ENCODE measurements around the gene TGM2. TPM values are rescaled to one million over a fixed set of nuclear protein-coding genes. Genes with fewer than 3 reads are reported as not detected.

The TGM2 gene
- total and polyA plus RNA-seq, 2 donors (not counting 1 experiment from before 2014, with no cell fraction given): 2.4 to 60.8 TPM

DNA sequence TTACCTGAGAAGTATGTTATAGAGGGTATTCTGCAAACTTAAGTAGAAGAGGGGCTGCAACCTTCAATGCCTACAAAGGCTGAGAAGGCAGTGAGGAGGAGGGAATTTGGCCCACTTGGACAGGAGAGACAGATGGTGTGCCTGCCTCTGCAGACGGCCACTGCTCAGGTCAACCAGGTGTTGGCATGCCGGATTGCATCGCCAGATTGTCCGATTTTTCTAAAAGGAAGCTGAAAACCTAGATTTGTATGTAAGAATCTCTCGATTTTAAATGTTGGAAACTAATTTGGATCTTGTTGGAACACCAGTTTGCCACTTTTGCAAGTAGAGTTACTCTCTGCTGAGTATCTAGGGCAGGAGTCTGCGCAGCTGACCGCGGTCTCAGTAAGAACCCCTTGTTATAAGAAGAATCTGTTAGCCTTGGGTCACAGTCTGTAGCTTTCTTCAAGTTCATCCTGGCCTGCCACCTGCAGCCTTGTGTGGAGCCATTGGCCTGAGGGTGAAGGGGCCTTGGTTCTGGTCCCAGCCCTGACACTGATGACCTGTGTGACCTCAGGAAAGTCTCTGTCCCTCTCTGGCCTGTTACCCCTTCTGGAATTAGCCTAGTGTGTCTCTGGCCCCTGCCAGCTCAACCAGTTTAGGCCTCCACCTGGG lies 54.4 kb downstream of the TGM2 start:
- WGBS (ENCODE audit: insufficient coverage): 98% methylated on average over 7 of the region's 8 CpGs
- Mint-ChIP-seq H3K27me3 (no peaks in the 10 kb centered on the region), H3K27ac (no peak overlapping the region), H3K4me1 (peaks cover 3% of the 10 kb centered on the region), H3K9me3 (ENCODE audit: insufficient read depth) (no peaks in the 10 kb centered on the region), H3K4me3 (no peak overlapping the region)
- ATAC-seq (ENCODE audit: low read depth): no peak
- Histone ChIP-seq H3K79me2 (ENCODE audit: control insufficient read depth, insufficient read depth, low read length) (no peaks in the 10 kb centered on the region), H3K9me3 (ENCODE audit: control extremely low read depth in 1 of 3, control insufficient read depth in 2 of 3, insufficient read depth in 1 of 3, low read length in 2 of 3) (no peaks in the 10 kb centered on the region), H3K36me3 (replicated peaks in 1 of 2; ENCODE audit: control extremely low read depth in 1 of 2, control insufficient read depth in 1 of 2, extremely low read depth in 1 of 2, insufficient read depth in 2 of 2, low read length in 1 of 2) (no peaks in the 10 kb centered on the region), H3K4me2 (replicated peaks; ENCODE audit: low read depth, low read length, poor library complexity, severe bottlenecking) (no peak overlapping the region), H3K27ac (ENCODE audit: low read length in 2 of 2) (no peak overlapping the region), H3K4me3 (ENCODE audit: control extremely low read depth in 1 of 5, extremely low read depth in 1 of 5, insufficient read depth in 1 of 5, low read depth in 2 of 5, low read length in 4 of 5) (no peak overlapping the region), H3K9ac (ENCODE audit: low read length) (no peak overlapping the region), H4K20me1 (ENCODE audit: control insufficient read depth, insufficient read depth, low read length, poor library complexity, severe bottlenecking) (no peaks in the 10 kb centered on the region), H3K4me1 (ENCODE audit: control insufficient read depth in 2 of 2, insufficient read depth in 2 of 2, low read length in 2 of 2) (peaks cover 0 to 3% of the 10 kb centered on the region in 2 donors), H2AFZ (ENCODE audit: insufficient read depth, low read depth, low read length, poor library complexity, severe bottlenecking) (no peak overlapping the region), H3K27me3 (replicated peaks in 1 of 4; ENCODE audit: control extremely low read depth in 1 of 4, control insufficient read depth in 3 of 4, insufficient read depth in 4 of 4, low read length in 3 of 4) (no peaks in the 10 kb centered on the region)
- TF ChIP-seq, protein P1, sequence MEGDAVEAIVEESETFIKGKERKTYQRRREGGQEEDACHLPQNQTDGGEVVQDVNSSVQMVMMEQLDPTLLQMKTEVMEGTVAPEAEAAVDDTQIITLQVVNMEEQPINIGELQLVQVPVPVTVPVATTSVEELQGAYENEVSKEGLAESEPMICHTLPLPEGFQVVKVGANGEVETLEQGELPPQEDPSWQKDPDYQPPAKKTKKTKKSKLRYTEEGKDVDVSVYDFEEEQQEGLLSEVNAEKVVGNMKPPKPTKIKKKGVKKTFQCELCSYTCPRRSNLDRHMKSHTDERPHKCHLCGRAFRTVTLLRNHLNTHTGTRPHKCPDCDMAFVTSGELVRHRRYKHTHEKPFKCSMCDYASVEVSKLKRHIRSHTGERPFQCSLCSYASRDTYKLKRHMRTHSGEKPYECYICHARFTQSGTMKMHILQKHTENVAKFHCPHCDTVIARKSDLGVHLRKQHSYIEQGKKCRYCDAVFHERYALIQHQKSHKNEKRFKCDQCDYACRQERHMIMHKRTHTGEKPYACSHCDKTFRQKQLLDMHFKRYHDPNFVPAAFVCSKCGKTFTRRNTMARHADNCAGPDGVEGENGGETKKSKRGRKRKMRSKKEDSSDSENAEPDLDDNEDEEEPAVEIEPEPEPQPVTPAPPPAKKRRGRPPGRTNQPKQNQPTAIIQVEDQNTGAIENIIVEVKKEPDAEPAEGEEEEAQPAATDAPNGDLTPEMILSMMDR (IDR thresholded peaks at IDR 0.05): no peak
- no peak for TF ChIP-seq EZH2 (IDR thresholded peaks at IDR 0.05; ENCODE audit: borderline replicate concordance, insufficient read depth, low read depth, low read length, poor library complexity, severe bottlenecking)
- DNase-seq: no peak
- intact Hi-C loops (cut with micrococcal nuclease): no loop called here
- ChIA-PET CTCF (interaction anchor here (0.5 to 7.9 kb wide), 5 partner anchors 35 to 113 kb away, joined by 3 to 101 read pairs (median 4); no protein-coding TSS in a partner anchor), POLR2A (interaction anchor here (0.7 kb wide), 1 partner anchor 16 kb away, joined by 3 read pairs; no protein-coding TSS in a partner anchor)
